Brain microvascular endothelial cell (primary cell): Measurements from ENCODE around the gene SERGEF.

Experiments used
- DNase-seq: peaks from one replicate; pipeline ENCODE4 v3.0.0-alpha.2; 2020
- H3K27ac ChIP-seq: fragments of 250-450 bp; sonication (Bioruptor Pico); 2 replicates; pipeline ENCODE4 v1.5.1; 2020; ENCODE audit warnings: mild to moderate bottlenecking, moderate library complexity
- H3K27me3 ChIP-seq: fragments of 250-450 bp; sonication (Bioruptor Pico); replicated peaks from 2 replicates; pipeline ENCODE4 v1.5.1; 2020; ENCODE audit warnings: mild to moderate bottlenecking
- H3K36me3 ChIP-seq: fragments of 250-450 bp; sonication (Bioruptor Pico); replicated peaks from 2 replicates; pipeline ENCODE4 v1.5.1; 2020; ENCODE audit warnings: mild to moderate bottlenecking
- H3K4me3 ChIP-seq: 2 replicates; pipeline ENCODE4 v1.5.1; 2011; ENCODE audit warnings: low read depth, mild to moderate bottlenecking, control low read depth, low read length, moderate library complexity
- in situ Hi-C: cut with HindIII; loops from 2 replicates; pipeline ENCODE4 v1.10.0; 2017; ENCODE audit warnings: low sequenced_read_pairs, low pct_ligation_motif_present
- TF ChIP-seq, protein P1 (sequence below): IDR thresholded peaks from 2 replicates; pipeline ENCODE4 v1.5.1; 2011; ENCODE audit warnings: low read depth, mild to moderate bottlenecking, moderate library complexity, low read length, control low read depth, inconsistent platforms; ENCODE audit errors: missing control alignments

SERGEF gene

DNA sequence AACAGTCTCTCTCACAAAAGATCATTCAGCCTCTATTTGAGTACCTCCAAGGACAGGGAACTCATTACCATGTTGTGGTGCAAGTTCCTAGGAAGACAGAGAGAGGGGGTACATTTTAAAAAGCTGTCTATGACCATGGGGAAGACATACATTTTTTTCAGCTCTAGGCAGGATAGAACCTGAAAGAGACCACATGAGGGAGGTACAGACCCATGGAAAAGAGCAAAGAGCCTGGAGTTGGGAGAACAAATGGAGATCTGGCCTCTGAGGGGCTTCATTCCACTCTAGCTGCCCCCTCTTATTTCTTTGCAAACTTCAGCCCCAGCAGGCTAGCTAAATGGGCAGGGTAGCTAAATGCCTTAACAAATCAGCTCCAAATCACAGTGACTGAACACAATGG is 241.9 kb downstream of the SERGEF start:
- no peak for DNase-seq
- Histone ChIP-seq H3K27me3 (no peaks in the 10 kb centered on the region), H3K4me3 (no peak overlapping the region), H3K36me3 (no peaks in the 10 kb centered on the region), H3K27ac (no peak overlapping the region)
- in situ Hi-C loops = no loop called here
- TF ChIP-seq, protein P1, sequence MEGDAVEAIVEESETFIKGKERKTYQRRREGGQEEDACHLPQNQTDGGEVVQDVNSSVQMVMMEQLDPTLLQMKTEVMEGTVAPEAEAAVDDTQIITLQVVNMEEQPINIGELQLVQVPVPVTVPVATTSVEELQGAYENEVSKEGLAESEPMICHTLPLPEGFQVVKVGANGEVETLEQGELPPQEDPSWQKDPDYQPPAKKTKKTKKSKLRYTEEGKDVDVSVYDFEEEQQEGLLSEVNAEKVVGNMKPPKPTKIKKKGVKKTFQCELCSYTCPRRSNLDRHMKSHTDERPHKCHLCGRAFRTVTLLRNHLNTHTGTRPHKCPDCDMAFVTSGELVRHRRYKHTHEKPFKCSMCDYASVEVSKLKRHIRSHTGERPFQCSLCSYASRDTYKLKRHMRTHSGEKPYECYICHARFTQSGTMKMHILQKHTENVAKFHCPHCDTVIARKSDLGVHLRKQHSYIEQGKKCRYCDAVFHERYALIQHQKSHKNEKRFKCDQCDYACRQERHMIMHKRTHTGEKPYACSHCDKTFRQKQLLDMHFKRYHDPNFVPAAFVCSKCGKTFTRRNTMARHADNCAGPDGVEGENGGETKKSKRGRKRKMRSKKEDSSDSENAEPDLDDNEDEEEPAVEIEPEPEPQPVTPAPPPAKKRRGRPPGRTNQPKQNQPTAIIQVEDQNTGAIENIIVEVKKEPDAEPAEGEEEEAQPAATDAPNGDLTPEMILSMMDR = peak; percentile 38

DNA sequence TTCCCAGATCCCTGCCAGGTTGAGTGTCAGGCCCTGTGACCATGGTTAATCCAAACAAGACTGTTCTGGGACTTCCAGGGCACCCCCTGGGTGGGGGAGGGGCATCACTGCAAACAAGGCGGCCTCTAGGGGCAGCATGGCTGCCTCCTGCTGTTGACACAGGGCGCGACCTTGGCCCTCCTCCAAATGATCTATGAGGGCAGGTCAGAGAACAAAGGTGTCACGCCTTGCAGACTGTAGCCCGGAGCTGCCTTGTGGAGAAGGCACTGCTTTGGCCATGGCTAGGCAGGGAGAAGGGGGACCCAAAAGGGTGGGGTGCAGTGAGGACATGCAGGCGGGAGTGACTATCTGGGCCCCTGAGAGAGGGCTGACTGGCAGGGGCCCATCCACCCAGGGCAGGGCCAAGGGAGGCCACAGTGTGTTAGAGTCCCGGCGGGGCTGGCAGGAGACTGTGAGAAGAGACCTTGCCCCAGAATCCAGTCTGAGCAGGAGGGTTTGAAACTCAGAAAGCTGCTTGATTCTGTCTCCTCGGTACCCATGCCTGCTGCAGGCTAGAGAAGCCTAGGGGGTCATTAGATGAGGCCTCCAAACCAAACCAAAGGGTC is 242.7 kb downstream of the SERGEF start:
- TF ChIP-seq, protein P1 = no peak
- no peak overlapping the region for H3K4me3 ChIP-seq
- H3K27ac ChIP-seq = no peak overlapping the region
- no peak for DNase-seq
- in situ Hi-C loops = no loop called here
- no peaks in the 10 kb centered on the region for H3K27me3 ChIP-seq
- no peaks in the 10 kb centered on the region for H3K36me3 ChIP-seq

DNA sequence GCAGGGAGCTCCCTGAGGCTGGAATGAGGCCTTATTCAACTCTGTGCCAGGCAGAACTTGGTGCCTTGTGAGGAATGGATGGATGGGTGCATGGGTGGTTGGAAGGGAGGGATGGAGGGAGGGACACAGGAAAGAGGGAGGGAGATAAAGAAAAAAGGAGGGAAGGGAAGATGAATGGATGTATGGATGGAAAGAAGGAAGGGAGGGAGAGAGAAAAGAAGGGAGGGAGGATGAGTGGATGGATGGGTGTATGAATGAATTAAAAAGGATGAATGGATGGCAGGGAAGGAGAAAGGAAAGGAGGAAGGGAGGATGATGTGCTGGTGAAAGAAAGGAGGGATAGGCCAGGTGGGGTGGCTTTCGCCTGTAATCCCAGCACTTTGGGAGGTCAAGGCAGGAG is 243.6 kb downstream of the SERGEF start:
- TF ChIP-seq, protein P1 = no peak
- H3K27ac ChIP-seq = no peak overlapping the region
- no peak for DNase-seq
- no peak overlapping the region for H3K4me3 ChIP-seq
- H3K36me3 ChIP-seq = no peaks in the 10 kb centered on the region
- in situ Hi-C loops = no loop called here
- no peaks in the 10 kb centered on the region for H3K27me3 ChIP-seq

DNA sequence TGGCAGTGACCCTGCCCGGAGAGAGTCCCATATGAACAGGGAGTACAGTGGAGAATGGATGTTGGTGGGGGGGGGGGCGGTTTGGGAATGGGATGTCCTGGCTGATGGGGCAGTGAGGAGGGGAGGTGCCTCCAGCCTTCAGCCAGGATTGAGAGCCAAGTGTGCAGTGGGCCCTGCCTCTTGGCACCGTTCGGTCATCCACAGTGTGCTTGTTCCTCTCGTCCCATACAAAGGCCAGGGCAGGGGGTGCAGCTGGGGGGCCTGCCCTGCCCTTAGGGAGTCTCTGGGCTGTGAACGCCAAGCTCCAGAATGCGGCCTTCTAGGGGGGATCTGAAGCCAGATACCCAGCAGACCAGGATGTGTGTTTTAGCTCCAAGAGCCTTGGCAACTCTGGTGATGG is 244.3 kb downstream of the SERGEF start:
- Histone ChIP-seq H3K4me3 (no peak overlapping the region), H3K27me3 (no peaks in the 10 kb centered on the region), H3K27ac (no peak overlapping the region), H3K36me3 (no peaks in the 10 kb centered on the region)
- TF ChIP-seq, protein P1 = no peak
- DNase-seq = no peak
- in situ Hi-C loops = no loop called here

DNA sequence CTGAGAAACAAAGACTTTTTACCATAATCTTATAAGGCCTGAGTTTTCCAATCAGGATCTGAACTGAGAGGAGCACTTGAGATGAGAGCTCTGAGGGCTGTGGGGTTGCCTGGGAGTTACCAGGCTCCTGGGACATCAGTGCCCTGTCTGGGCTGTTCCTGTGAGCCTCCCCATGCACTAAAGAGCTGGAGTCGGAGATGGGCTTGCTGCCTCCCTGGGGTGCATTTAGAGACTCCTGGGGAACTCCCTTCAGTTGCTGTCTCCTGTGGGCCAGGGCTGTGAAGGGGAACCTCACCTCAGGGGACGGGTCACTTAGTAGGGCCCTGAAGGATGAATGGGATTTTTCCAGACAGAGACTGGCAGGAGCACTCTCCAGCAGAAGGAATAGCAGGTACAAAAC is 244.9 kb downstream of the SERGEF start:
- Histone ChIP-seq H3K27ac (no peak overlapping the region), H3K36me3 (no peaks in the 10 kb centered on the region), H3K27me3 (no peaks in the 10 kb centered on the region), H3K4me3 (no peak overlapping the region)
- TF ChIP-seq, protein P1 = no peak
- no peak for DNase-seq
- in situ Hi-C loops = no loop called here

DNA sequence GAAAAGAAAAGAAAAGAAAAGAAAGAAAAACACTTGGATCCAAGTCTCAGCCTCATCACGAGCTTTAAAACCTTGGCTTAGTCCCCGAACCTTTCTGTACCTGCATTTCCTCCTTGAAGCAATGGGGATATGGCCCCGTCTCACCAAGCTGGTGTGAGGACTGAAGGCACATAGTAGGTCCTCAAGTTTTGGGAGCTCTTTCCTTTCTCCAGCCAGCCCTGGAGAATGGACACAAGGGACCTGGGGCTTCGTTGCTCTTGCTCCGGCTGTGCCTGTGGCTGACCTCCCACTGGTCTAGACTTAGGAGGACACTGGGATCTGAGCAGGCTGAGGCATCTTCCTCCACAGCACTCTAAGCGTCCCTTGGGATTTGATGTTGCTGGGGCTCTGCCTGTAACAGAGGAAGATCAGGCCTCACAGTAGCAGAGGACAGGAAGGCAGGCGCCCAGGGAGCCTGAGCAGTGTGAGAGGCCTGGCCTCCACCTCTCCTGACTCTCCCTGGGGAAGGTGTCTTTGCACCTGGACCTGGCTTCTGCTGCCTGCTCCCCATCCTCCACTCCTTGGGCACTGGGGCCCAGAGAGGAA is 245.5 kb downstream of the SERGEF start:
- Histone ChIP-seq H3K27ac (no peak overlapping the region), H3K27me3 (no peaks in the 10 kb centered on the region), H3K4me3 (no peak overlapping the region), H3K36me3 (no peaks in the 10 kb centered on the region)
- DNase-seq = peak; percentile 29
- TF ChIP-seq, protein P1 = no peak
- in situ Hi-C loops = no loop called here
